Memory B cell (primary cell): ENCODE measurements around the gene PTPN3.

ENCODE experiments used
- ATAC-seq: fragments of 150-1000 bp; cut with Tn5 transposase; 2 replicates; pipeline ENCODE4 v1.10.0; 2021; ENCODE audit warnings: low read depth, mild to moderate bottlenecking, moderate library complexity
- DNase-seq, 2 donors: peaks; one replicate each; pipeline ENCODE4 v3.0.0; 2022; ENCODE audit warnings: low spot score in 2 of 2
- H3K27ac Mint-ChIP-seq: one replicate; pipeline ENCODE4 v1.8.0; 2022; ENCODE audit warnings: mild to moderate bottlenecking, moderate library complexity, mixed read lengths
- H3K27me3 Mint-ChIP-seq: one replicate; pipeline ENCODE4 v1.8.0; 2022; ENCODE audit warnings: mixed read lengths
- H3K36me3 Mint-ChIP-seq: one replicate; pipeline ENCODE4 v1.8.0; 2022; ENCODE audit warnings: mild to moderate bottlenecking, mixed read lengths
- H3K4me1 Mint-ChIP-seq: one replicate; pipeline ENCODE4 v1.8.0; 2022; ENCODE audit warnings: mixed read lengths
- H3K4me3 Mint-ChIP-seq: one replicate; pipeline ENCODE4 v1.8.0; 2022; ENCODE audit warnings: mild to moderate bottlenecking, moderate library complexity, mixed read lengths
- H3K9me3 Mint-ChIP-seq: one replicate; pipeline ENCODE4 v1.8.0; 2022; ENCODE audit warnings: mixed read lengths

Gene PTPN3

DNA sequence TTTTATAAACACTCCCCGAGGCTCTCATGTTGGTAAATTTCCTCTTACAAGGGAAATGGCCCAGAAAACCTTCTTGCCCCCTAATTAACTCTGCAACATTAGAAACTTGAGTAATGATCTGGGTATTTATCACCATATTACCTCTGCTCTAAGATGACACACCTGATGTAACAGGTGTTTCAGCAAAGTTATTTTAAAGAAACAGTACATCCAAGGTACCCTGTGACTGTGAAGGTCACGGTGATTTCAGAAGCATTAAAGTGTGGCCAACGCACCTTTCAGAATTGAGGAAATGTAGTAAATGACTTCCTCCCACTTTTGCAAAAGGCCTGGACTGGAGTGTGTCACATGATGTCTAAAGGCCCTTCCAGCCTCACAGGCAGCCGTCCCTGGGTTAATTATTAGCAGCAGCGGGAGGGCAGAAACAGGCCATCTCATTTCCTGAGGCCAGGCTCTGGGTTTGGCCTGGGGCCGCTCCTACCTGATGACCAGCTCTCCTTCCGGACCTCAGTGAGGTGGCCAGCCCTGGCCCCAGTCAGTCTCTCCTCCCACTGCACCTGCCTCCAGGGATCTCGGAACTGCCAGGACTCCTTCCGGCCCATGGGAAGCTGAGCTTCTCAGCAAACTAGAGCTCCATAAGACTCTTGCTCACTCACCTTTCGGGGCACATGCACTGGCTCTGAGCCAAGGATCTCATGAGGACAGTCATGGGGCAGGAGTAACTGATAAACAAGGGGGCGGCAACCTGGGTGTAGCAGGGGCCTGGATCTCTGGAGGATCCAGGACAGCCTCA lies 20.7 kb downstream of the PTPN3 start:
- Mint-ChIP-seq H3K36me3 (no peaks in the 10 kb centered on the region), H3K27me3 (peaks cover 10% of the 10 kb centered on the region), H3K4me3 (no peak overlapping the region), H3K27ac (no peak overlapping the region), H3K4me1 (peaks cover under 1% of the 10 kb centered on the region), H3K9me3 (no peaks in the 10 kb centered on the region)
- ATAC-seq: no peak
- DNase-seq: no peak

DNA sequence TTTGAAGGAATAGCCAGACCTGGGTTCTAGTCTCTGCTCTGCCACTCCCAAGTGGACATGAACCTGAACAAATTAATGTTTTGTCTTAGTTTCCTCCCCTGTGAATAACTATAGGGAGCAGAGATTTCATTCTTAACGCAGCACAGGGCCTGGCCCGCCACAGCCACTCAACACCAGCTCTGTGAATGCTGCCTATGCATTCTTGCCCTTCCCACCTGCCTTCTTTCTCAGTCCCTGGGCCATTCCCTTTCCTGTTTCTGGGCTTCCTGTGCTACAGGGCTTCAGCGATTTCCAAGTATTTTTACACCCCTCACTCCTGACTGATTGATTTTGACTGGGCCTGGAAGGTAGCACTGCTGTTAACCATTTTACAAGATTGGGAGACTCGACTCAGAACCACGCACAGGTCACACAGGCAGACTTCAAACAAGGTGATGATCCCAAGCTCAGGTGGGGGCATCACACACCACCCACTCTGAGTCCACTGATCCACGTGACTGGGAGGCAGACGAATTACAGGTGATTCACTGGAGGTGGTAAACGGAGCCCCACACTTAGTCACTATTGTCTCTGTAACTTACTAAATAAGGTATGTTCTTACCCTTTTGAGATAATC lies 21.4 kb downstream of the PTPN3 start:
- H3K4me3 Mint-ChIP-seq: no peak overlapping the region
- H3K9me3 Mint-ChIP-seq: no peaks in the 10 kb centered on the region
- peaks cover 13% of the 10 kb centered on the region for H3K27me3 Mint-ChIP-seq
- no peaks in the 10 kb centered on the region for H3K4me1 Mint-ChIP-seq
- no peaks in the 10 kb centered on the region for H3K36me3 Mint-ChIP-seq
- no peak for DNase-seq
- no peak overlapping the region for H3K27ac Mint-ChIP-seq
- no peak for ATAC-seq

DNA sequence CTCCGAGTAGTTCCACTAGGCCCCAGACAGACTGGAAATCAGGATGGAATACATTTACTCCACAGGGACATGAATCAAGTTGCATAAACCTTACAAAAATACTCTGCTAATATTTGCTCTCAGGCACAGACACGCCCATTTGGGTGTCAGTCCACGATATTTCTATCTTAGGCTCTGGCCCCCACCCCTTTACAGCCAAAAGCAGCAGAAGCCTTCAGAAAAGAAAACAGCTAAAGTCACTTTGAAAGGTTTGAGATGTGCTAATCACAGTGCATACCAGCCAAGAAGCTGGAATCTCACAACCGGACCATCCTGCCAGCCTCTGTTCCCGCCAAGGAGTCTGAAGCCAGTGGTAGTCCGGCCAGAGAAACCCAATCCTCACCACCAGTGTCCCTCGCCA lies 22.6 kb downstream of the PTPN3 start:
- H3K4me1 Mint-ChIP-seq: no peaks in the 10 kb centered on the region
- H3K27me3 Mint-ChIP-seq: peaks cover 11% of the 10 kb centered on the region
- ATAC-seq: no peak
- no peak overlapping the region for H3K4me3 Mint-ChIP-seq
- H3K27ac Mint-ChIP-seq: no peak overlapping the region
- no peaks in the 10 kb centered on the region for H3K36me3 Mint-ChIP-seq
- no peak for DNase-seq
- no peaks in the 10 kb centered on the region for H3K9me3 Mint-ChIP-seq

DNA sequence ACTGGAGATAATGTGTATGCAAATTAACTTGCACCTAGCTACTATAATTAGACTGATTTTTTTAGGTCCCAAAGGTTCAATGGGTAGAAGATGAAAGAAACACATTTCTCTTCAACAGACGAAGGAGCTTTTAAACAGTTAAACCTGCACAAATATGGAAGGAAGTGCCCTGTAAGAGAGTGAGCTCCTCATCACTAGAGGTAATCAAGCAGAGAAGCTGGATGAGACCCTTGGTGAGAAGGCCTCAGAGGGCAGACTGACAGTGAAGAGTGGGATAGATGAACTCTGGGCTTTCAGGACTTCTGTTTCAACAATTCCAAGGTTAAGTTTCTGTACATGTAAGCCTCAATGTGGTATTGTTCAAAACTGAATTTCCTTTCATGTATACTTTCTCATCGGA lies 23.2 kb downstream of the PTPN3 start:
- Mint-ChIP-seq H3K9me3 (no peaks in the 10 kb centered on the region), H3K4me3 (no peak overlapping the region), H3K27ac (no peak overlapping the region), H3K36me3 (no peaks in the 10 kb centered on the region), H3K4me1 (no peaks in the 10 kb centered on the region), H3K27me3 (peaks cover 11% of the 10 kb centered on the region)
- DNase-seq (no peak), ATAC-seq (no peak)

DNA sequence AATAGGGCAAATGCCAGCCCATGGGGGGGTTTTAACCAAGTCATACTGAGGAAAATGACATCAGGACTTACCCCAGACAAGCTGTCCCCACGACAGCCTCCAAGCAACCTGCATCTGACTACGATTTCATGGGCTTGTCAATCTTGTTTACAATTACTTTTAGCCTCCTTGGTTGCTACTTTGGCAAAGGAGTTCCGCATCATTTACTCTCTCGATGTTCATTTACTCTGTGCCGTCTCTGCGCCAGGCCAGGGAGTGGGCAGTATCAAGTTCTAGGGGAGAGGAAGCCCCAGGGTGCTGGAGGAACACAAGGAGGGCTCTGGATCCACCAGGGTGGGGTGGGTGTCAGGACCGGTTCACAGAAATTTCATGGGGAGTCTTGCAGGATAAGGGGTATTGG lies 23.9 kb downstream of the PTPN3 start:
- Mint-ChIP-seq H3K9me3 (no peaks in the 10 kb centered on the region), H3K4me1 (no peaks in the 10 kb centered on the region), H3K27me3 (peaks cover 12% of the 10 kb centered on the region), H3K36me3 (no peaks in the 10 kb centered on the region), H3K4me3 (no peak overlapping the region), H3K27ac (no peak overlapping the region)
- no peak for ATAC-seq
- DNase-seq: no peak

DNA sequence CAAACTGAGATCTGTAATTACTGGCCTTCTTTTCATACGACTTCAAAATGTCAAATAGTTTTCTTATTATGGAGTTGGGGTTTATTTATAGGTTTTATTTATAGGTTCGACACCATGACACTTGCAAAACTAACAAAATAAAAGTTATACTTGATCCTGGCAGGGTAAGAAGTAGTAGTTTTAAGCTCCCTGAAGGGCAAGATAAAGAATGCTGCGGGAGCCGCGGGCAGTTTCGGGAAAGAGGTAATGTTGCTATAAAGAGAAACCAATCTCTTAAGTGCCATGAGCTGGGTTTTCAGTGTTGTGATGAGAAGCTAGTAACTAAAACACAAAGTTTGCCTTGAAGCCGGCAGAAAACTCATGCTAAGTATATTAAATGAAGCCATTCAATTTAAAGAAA lies 24.8 kb downstream of the PTPN3 start:
- peaks cover 10% of the 10 kb centered on the region for H3K27me3 Mint-ChIP-seq
- H3K4me1 Mint-ChIP-seq: no peaks in the 10 kb centered on the region
- ATAC-seq: no peak
- H3K4me3 Mint-ChIP-seq: no peak overlapping the region
- H3K27ac Mint-ChIP-seq: no peak overlapping the region
- no peaks in the 10 kb centered on the region for H3K9me3 Mint-ChIP-seq
- H3K36me3 Mint-ChIP-seq: no peaks in the 10 kb centered on the region
- DNase-seq: no peak

DNA sequence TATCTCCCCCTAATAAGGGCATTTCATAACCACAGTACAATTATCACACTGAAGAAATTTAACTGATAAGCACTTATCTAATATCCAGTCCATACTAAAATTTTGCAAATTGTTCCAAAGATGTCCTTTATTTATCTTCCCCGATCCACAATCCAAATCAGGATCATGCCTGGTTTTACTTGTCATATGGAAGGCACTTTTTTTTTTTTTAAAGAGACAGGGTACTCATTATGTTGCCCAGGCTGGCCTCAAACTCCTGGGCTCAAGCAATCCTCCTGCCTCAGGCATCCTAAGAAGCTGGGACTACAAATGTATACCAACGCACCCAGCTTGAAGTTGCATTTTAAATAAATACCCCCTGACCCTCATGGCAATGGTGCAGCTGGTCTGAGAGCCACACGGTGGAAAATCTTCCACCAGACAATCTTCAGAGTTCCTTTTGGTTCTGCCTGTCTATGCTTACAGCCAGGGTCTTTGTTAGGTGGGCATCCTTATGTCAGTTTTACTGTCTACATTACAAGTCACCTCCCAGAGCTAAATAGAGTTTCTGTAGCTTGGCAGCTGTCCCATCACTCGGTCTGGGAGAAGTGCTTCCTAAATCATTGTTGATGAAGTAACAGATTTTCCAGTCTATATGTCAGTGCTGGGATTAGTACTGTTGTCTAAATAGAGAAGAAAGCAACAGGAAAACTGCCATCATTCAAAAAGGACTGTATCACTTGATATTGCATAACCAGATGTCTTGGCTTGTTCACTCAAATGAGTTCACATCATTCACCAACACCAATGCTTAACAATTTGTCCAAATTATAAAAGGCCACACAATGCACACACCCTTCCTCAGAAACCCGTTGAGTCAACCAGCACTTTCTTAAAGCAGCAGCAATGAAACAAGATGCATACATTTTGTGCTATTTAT lies 26.4 kb downstream of the PTPN3 start:
- Mint-ChIP-seq H3K4me3 (no peak overlapping the region), H3K27me3 (peaks cover 7% of the 10 kb centered on the region)

DNA sequence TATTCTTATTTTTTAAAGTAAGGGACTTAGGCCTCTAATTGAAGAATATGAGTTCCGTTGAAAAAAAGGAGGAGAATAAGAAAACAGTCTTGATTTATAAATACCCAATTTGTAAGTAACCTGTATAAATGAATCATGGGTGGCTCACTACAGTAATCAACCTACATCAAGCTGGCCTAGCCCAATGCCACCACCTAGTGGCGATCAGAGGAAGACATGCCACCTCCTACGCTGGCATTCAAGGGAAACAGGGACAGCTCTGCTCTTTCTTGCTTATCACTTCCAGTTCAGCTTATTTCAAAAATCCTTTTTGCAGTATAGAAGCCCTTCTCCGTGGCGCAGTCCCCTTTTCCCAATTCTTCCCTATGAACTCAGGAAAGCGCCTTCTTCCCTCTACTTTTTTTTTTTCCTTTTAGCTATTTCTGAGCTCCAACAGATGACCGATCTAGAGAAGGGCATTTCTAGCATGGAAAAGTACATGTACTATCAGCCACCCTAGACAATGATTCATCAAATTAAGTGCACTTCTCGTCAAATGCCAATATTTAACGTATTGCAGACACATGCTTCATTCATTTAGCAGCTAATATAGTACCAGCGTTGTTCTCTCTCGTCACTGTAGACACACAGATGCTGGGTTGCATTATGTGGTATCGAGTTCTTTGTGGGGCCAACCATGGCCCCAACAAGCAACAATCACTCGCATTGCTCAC lies 28.3 kb downstream of the PTPN3 start:
- H3K4me3 Mint-ChIP-seq: no peak overlapping the region

More for the DNA sequence above, 26.4 kb downstream of the PTPN3 start:
- no peak for ATAC-seq
- peak overlapping the region; percentile 33 for H3K27ac Mint-ChIP-seq
- no peak for DNase-seq
- no peaks in the 10 kb centered on the region for H3K4me1 Mint-ChIP-seq
- H3K36me3 Mint-ChIP-seq: no peaks in the 10 kb centered on the region
- no peaks in the 10 kb centered on the region for H3K9me3 Mint-ChIP-seq

DNA sequence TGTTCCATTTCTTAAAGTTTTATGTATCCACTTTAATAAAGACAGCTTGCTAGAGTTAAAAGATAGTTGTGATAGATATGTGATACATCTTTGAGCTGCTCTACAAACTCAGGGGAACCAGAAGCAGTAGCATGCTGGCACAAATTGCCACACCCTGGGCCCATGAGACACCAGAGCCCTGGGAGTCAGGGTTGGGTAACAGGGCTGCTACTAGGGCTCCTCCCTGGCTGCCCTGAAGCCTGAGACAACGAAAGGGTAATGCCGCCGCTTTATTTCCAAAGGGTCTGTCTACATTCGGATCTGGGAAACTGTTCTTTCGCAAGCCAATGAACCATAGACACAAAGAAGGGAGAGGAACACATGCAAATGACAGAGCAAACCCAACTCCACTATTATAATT lies 29.2 kb downstream of the PTPN3 start:
- Mint-ChIP-seq H3K27me3 (peaks cover 14% of the 10 kb centered on the region), H3K36me3 (no peaks in the 10 kb centered on the region), H3K27ac (no peak overlapping the region), H3K4me3 (no peak overlapping the region), H3K4me1 (peaks cover 3% of the 10 kb centered on the region), H3K9me3 (no peaks in the 10 kb centered on the region)
- DNase-seq (no peak), ATAC-seq (no peak)

More for the DNA sequence above, 28.3 kb downstream of the PTPN3 start:
- H3K9me3 Mint-ChIP-seq: no peaks in the 10 kb centered on the region
- no peak overlapping the region for H3K27ac Mint-ChIP-seq
- H3K36me3 Mint-ChIP-seq: no peaks in the 10 kb centered on the region
- H3K4me1 Mint-ChIP-seq: no peaks in the 10 kb centered on the region
- peaks cover 13% of the 10 kb centered on the region for H3K27me3 Mint-ChIP-seq
- DNase-seq: peak; percentile 50 to 56
- peak; percentile 91 for ATAC-seq

DNA sequence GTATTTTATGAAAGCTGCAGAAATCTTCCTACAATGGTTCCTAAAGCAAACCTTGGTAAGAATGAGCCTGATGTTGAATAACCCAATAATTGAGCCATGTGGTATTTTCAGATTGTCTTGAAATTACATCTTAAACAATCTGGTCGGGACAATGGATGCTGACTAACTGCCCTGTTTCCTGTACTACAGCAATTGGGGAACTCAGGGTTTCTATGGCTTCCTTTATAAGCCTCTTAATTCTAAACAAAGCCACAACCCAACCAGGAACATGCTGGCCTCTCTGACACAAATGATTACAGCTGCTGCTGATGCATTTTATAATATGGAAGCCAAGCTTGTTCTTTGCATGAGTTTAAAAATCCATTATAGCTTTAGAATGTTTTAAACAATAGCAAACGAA lies 30.2 kb downstream of the PTPN3 start:
- H3K9me3 Mint-ChIP-seq: no peaks in the 10 kb centered on the region
- peaks cover 5% of the 10 kb centered on the region for H3K4me1 Mint-ChIP-seq
- peaks cover 14% of the 10 kb centered on the region for H3K27me3 Mint-ChIP-seq
- no peaks in the 10 kb centered on the region for H3K36me3 Mint-ChIP-seq
- no peak for DNase-seq
- peak; percentile 61 for ATAC-seq
- no peak overlapping the region for H3K27ac Mint-ChIP-seq
- no peak overlapping the region for H3K4me3 Mint-ChIP-seq

DNA sequence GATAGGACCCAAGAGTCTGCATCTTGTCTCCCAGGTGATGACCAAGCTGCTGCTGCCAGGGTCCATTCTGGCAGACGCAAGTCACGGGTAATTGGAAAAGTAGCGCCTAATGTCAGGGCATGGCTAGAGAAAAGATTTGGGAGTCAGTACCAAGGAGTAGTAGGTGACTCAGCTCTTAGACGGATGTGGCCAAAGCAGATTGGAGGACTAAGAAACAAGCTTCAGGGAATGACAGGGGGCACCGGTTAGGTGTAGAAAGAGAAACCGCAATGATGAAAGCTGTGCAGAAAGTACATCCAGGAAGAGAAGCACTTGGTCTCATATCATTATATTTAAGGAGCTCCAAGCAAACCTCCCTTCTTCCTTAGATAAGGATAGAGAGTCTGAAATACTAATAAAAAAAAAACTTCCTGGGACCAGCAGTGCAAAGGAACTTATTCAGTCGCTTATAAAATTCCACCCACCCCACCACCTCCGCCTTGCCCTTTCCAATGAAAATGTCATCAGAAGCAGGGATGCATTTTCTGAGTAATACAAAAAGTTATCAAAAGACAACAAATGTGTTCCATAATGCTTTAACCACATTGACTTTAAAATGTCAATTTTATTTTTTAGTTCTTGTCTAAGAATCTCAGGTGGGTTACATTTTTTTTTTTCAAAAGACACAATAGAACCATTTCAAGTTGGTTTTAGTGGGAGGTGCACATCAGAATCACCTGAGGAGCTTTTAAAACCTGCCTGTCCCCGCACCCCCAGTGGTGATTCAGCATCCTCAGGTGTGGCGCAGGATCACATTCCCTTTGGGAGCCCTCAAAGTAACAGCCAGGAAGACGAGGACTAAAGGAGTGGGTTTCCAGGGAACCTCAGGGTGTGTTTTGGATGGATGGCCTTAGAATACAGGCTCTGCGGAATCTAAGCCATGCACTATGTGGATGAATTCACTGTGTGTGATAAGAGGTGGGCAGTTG lies 31.2 kb downstream of the PTPN3 start:
- Mint-ChIP-seq H3K27ac (no peak overlapping the region), H3K27me3 (peaks cover 17% of the 10 kb centered on the region), H3K36me3 (no peaks in the 10 kb centered on the region), H3K4me1 (peaks cover 5% of the 10 kb centered on the region), H3K9me3 (no peaks in the 10 kb centered on the region), H3K4me3 (no peak overlapping the region)
- no peak for DNase-seq
- ATAC-seq: no peak

DNA sequence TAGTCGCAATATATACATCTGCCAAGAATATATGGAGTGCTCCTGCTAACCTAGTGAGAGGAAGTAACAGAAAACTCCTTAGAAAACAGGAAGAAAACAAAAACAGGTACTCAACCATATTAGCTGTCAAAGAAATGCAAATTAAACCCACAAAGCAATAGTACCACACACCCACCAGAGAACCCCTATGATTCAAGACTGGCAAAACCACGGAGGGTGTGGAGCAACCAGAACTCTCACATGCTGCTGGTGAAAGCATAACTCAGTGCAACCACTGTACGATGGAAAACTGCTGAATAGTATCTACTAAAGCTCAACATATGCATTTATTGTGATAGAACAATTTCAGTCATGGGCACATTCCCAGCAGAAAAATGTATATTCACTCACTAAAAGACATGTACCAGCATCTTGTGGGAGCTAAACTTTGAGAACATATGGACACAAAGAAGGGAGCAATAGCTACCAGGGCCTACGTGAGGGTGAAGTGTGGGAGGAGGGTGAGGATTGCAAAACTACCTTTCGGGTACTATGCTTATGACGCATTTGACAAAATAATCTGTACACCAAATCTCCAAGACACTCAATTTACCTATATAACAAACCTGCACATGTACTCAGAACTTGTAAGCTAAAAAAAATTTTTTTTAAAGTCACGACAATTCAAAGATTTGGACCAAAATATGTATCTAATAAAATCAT lies 34.0 kb downstream of the PTPN3 start:
- DNase-seq (no peak), ATAC-seq (peak; percentile 65)
- H3K4me3 Mint-ChIP-seq: no peak overlapping the region
- H3K4me1 Mint-ChIP-seq: peaks cover 5% of the 10 kb centered on the region
- no peaks in the 10 kb centered on the region for H3K9me3 Mint-ChIP-seq
- peaks cover 17% of the 10 kb centered on the region for H3K27me3 Mint-ChIP-seq
- no peaks in the 10 kb centered on the region for H3K36me3 Mint-ChIP-seq
- no peak overlapping the region for H3K27ac Mint-ChIP-seq
